Astrocyte (in vitro differentiated cells and primary cell): Measurements from ENCODE around the gene RDM1.

Experiments
- CTCF ChIP-seq: IDR thresholded peaks from 2 replicates; pipeline ENCODE4 v1.5.1; 2011; ENCODE audit warnings: low read depth, mild to moderate bottlenecking, inconsistent platforms, low read length, moderate library complexity; ENCODE audit not compliant: insufficient read depth
- EZH2 ChIP-seq: IDR thresholded peaks from 2 replicates; pipeline ENCODE4 v1.6.1; 2012; ENCODE audit warnings: mild to moderate bottlenecking, low read length, inconsistent platforms; ENCODE audit not compliant: insufficient read depth

- TF ChIP-seq CTCF (no peak), EZH2 (no peak)
These were observed 55.3 kb downstream of the RDM1 start for GRCh38 chr17:35875072-35875799.
